WTC11 (cell line): ENCODE results near the gene ADAM17. TPM values are rescaled to one million over a fixed set of nuclear protein-coding genes. Genes with fewer than 3 reads are reported as not detected.

Experiments used
- ATAC-seq: fragments of 200-7000 bp; cut with Tn5 transposase; 2 replicates; pipeline ENCODE4 v1.10.0; 2021; ENCODE audit warnings: mild to moderate bottlenecking, moderate library complexity
- CTCF ChIA-PET: fragments of 300-600 bp; sonication (Branson Sonifier 250); formaldehyde crosslinking; loops from one replicate; lab custom pipeline; 2021; ENCODE audit warnings: antibody characterized with exemption; lab: Charles Lee
- POLR2A ChIA-PET: fragments of 350-600 bp; sonication (Branson Sonifier 250); formaldehyde crosslinking; loops from one replicate; lab custom pipeline; 2021; ENCODE audit warnings: antibody characterized with exemption; lab: Charles Lee
- DNase-seq: peaks from one replicate; pipeline ENCODE4 v3.0.0; 2021; ENCODE audit warnings: low spot score
- H3K27ac Mint-ChIP-seq: 2 replicates; pipeline ENCODE4 v1.8.0; 2021; ENCODE audit warnings: mixed read lengths
- H3K27me3 Mint-ChIP-seq: 2 replicates; pipeline ENCODE4 v1.8.0; 2021; ENCODE audit warnings: low read depth, mild to moderate bottlenecking, moderate library complexity, mixed read lengths
- H3K36me3 Mint-ChIP-seq: 2 replicates; pipeline ENCODE4 v1.8.0; 2021; ENCODE audit warnings: mixed read lengths
- H3K4me1 Mint-ChIP-seq: 2 replicates; pipeline ENCODE4 v1.8.0; 2022; ENCODE audit warnings: mixed read lengths
- H3K4me3 Mint-ChIP-seq: 2 replicates; pipeline ENCODE4 v1.8.0; 2021; ENCODE audit warnings: mild to moderate bottlenecking, moderate library complexity, mixed read lengths
- H3K9me3 Mint-ChIP-seq: 2 replicates; pipeline ENCODE4 v1.8.0; 2021; ENCODE audit warnings: mixed read lengths
- CREM ChIP-seq: sonication (generic); formaldehyde crosslinking; IDR thresholded peaks from 2 replicates; pipeline ENCODE4 v1.8.1; 2022; ENCODE audit warnings: mild to moderate bottlenecking, missing genetic modification reagents, moderate library complexity
- ELF4 ChIP-seq: sonication (generic); formaldehyde crosslinking; IDR thresholded peaks from 2 replicates; pipeline ENCODE4 v1.8.1; 2022; ENCODE audit warnings: low read depth, mild to moderate bottlenecking, moderate library complexity, missing genetic modification reagents
- ETV6 ChIP-seq: sonication (generic); formaldehyde crosslinking; IDR thresholded peaks from 2 replicates; pipeline ENCODE4 v1.8.1; 2022; ENCODE audit warnings: mild to moderate bottlenecking, missing genetic modification reagents
- FOXP1 ChIP-seq: sonication (generic); formaldehyde crosslinking; IDR thresholded peaks from 2 replicates; pipeline ENCODE4 v1.8.0; 2022; ENCODE audit warnings: missing genetic modification reagents, mild to moderate bottlenecking, moderate library complexity, borderline replicate concordance
- NFE2L1 ChIP-seq: sonication (generic); formaldehyde crosslinking; IDR thresholded peaks from 2 replicates; pipeline ENCODE4 v1.8.1; 2023; ENCODE audit warnings: missing genetic modification reagents
- NFYB ChIP-seq: sonication (generic); formaldehyde crosslinking; conservative IDR thresholded peaks from 2 replicates; pipeline ENCODE4 v1.8.0; 2022; ENCODE audit warnings: low read depth, missing genetic modification reagents
- TEAD4 ChIP-seq: sonication (generic); formaldehyde crosslinking; IDR thresholded peaks from 2 replicates; pipeline ENCODE4 v1.8.0; 2022; ENCODE audit warnings: mild to moderate bottlenecking, missing genetic modification reagents
- ZNF138 ChIP-seq: sonication (generic); formaldehyde crosslinking; conservative IDR thresholded peaks from 2 replicates; pipeline ENCODE4 v1.8.1; 2022; ENCODE audit warnings: mild to moderate bottlenecking, moderate library complexity, missing genetic modification reagents
- ZNF232 ChIP-seq: sonication (generic); formaldehyde crosslinking; IDR thresholded peaks from 2 replicates; pipeline ENCODE4 v1.8.0; 2022; ENCODE audit warnings: mild to moderate bottlenecking, missing genetic modification reagents
- ZNF396 ChIP-seq: fragments of 250-450 bp; sonication (Bioruptor Pico); IDR thresholded peaks from 2 replicates; pipeline ENCODE4 v1.8.0; 2021; ENCODE audit warnings: mild to moderate bottlenecking, moderate library complexity, borderline replicate concordance
- ZNF416 ChIP-seq: fragments of 250-450 bp; sonication (Bioruptor Pico); IDR thresholded peaks from 2 replicates; pipeline ENCODE4 v1.9.0; 2021; ENCODE audit warnings: mild to moderate bottlenecking, inconsistent platforms
- ZNF423 ChIP-seq: fragments of 250-450 bp; sonication (Bioruptor Pico); IDR thresholded peaks from 2 replicates; pipeline ENCODE4 v2.1.2; 2022; ENCODE audit warnings: mild to moderate bottlenecking, moderate library complexity
- ZNF671 ChIP-seq: fragments of 250-450 bp; sonication (Bioruptor Pico); IDR thresholded peaks from 2 replicates; pipeline ENCODE4 v1.8.0; 2021; ENCODE audit warnings: mild to moderate bottlenecking
- total RNA-seq: library from RNA; stranded (reverse); gene quantifications from 3 replicates; pipeline ENCODE4 v1.2.3, GENCODE V29; 2021
- TF ChIP-seq, protein P1 (sequence below): sonication (generic); formaldehyde crosslinking; IDR thresholded peaks from 2 replicates; pipeline ENCODE4 v1.8.0; 2022; ENCODE audit warnings: mild to moderate bottlenecking, missing genetic modification reagents
- TF ChIP-seq, protein P2 (sequence below): sonication (generic); formaldehyde crosslinking; IDR thresholded peaks from 2 replicates; pipeline ENCODE4 v1.8.1; 2023; ENCODE audit warnings: mild to moderate bottlenecking, moderate library complexity, missing genetic modification reagents
- TF ChIP-seq, protein P3 (sequence below): sonication (generic); formaldehyde crosslinking; IDR thresholded peaks from 2 replicates; pipeline ENCODE4 v1.8.1; 2023; ENCODE audit warnings: mild to moderate bottlenecking, missing genetic modification reagents, moderate library complexity
- TF ChIP-seq, protein P4 (sequence below): fragments of 200-600 bp; IDR thresholded peaks from 2 replicates; pipeline ENCODE4 v1.8.0; 2022; ENCODE audit warnings: antibody characterized with exemption
- TF ChIP-seq, protein P5 (sequence below): sonication (generic); formaldehyde crosslinking; IDR thresholded peaks from 2 replicates; pipeline ENCODE4 v1.8.0; 2023; ENCODE audit warnings: missing genetic modification reagents, mild to moderate bottlenecking, borderline replicate concordance
- TF ChIP-seq, protein P6 (sequence below): fragments of 250-450 bp; sonication (Bioruptor Pico); IDR thresholded peaks from 2 replicates; pipeline ENCODE4 v1.9.0; 2021; ENCODE audit warnings: mild to moderate bottlenecking

The ADAM17 gene
- total RNA-seq, 1 experiment from 2014 or later, result 25.9 TPM

DNA sequence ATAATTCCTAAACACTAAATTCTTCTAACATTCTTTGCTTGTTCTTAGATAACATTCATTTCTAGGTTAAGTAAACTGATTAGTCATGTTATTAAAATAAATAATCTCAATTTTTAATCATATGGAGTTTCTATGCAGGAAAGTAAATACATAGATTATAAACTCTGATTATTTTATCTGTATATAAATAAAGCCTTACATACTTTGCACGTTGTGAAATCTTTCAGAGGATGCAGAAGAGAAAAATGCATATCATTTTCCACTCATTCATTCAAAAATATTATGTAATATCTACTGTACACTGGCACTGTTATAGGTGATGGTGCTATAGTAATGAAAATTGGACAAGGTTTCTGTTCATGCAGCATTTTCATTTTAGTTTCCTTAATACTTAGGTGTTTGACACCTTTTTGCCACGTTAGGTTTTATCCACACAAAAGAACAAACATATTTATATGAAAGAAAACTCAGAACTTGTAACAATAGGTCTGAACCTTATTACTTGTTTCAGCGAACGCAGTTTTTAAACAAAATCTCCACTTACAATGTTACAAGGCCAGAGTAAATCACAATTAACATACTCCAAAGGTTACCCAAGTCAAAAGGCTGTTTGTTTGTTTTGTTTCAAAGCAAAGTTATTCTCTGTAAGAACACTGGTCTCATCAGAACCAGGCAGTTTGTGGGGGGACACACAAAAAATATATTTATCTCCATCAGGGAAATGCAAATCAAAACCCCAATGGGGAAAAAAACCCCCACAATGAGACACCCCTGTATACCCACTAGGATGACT, 27.4 kb downstream of the ADAM17 start (continued):
- TF ChIP-seq, protein P1, sequence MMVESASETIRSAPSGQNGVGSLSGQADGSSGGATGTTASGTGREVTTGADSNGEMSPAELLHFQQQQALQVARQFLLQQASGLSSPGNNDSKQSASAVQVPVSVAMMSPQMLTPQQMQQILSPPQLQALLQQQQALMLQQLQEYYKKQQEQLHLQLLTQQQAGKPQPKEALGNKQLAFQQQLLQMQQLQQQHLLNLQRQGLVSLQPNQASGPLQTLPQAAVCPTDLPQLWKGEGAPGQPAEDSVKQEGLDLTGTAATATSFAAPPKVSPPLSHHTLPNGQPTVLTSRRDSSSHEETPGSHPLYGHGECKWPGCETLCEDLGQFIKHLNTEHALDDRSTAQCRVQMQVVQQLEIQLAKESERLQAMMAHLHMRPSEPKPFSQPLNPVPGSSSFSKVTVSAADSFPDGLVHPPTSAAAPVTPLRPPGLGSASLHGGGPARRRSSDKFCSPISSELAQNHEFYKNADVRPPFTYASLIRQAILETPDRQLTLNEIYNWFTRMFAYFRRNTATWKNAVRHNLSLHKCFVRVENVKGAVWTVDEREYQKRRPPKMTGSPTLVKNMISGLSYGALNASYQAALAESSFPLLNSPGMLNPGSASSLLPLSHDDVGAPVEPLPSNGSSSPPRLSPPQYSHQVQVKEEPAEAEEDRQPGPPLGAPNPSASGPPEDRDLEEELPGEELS (CRISPR knock-in tag), result no peak
- TF ChIP-seq ZNF396 (CRISPR knock-in tag) (no peak), ZNF416 (no peak)
- TF ChIP-seq, all 79 proteins: peak for 0

DNA sequence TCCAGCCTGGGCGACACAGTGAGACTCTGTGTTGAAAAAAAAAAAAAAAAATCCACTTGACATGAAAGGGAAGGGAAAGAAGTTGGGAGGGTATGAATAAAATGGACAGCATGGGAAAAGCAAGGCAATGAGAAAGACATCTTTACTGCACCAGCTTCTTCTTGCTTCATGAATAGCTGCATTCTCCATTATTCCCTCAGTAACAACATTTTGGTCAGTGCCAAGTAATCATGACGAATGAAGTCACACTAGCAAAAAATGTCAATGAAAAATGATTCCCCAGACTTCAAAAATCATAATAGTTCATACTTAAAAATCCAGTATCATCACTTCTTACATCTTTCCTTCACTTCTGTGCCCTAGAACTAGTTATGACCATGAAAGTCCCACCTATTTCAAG, 30.4 kb downstream of the ADAM17 start:
- ATAC-seq (no peak), DNase-seq (no peak)
- peaks cover 35% of the 10 kb centered on the region for H3K36me3 Mint-ChIP-seq
- H3K27me3 Mint-ChIP-seq, result no peaks in the 10 kb centered on the region
- POLR2A ChIA-PET, result interaction anchor here (0.7 kb wide), 1 partner anchor 67 kb away, joined by 6 read pairs; no protein-coding TSS in a partner anchor
- H3K9me3 Mint-ChIP-seq, result peaks cover 4% of the 10 kb centered on the region; the same call in 1 of the 2 replicates
- H3K4me3 Mint-ChIP-seq, result no peak overlapping the region
- peak overlapping the region; percentile 20; the same call in 1 of the 2 replicates for H3K27ac Mint-ChIP-seq
- CTCF ChIA-PET, result no interaction called here
- TF ChIP-seq CREM (CRISPR knock-in tag) (no peak), FOXP1 (CRISPR knock-in tag) (no peak), ETV6 (CRISPR knock-in tag) (no peak), NFE2L1 (CRISPR knock-in tag) (no peak), ZNF232 (CRISPR knock-in tag) (no peak), ZNF423 (CRISPR knock-in tag) (no peak), NFYB (no peak), TEAD4 (CRISPR knock-in tag) (no peak), ELF4 (no peak), ZNF138 (no peak), ZNF671 (CRISPR knock-in tag) (no peak)
- TF ChIP-seq, protein P2, sequence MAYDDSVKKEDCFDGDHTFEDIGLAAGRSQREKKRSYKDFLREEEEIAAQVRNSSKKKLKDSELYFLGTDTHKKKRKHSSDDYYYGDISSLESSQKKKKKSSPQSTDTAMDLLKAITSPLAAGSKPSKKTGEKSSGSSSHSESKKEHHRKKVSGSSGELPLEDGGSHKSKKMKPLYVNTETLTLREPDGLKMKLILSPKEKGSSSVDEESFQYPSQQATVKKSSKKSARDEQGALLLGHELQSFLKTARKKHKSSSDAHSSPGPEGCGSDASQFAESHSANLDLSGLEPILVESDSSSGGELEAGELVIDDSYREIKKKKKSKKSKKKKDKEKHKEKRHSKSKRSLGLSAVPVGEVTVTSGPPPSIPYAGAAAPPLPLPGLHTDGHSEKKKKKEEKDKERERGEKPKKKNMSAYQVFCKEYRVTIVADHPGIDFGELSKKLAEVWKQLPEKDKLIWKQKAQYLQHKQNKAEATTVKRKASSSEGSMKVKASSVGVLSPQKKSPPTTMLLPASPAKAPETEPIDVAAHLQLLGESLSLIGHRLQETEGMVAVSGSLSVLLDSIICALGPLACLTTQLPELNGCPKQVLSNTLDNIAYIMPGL, result no peak
- TF ChIP-seq, protein P3, sequence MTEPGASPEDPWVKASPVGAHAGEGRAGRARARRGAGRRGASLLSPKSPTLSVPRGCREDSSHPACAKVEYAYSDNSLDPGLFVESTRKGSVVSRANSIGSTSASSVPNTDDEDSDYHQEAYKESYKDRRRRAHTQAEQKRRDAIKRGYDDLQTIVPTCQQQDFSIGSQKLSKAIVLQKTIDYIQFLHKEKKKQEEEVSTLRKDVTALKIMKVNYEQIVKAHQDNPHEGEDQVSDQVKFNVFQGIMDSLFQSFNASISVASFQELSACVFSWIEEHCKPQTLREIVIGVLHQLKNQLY (CRISPR knock-in tag), result no peak
- TF ChIP-seq, protein P4, sequence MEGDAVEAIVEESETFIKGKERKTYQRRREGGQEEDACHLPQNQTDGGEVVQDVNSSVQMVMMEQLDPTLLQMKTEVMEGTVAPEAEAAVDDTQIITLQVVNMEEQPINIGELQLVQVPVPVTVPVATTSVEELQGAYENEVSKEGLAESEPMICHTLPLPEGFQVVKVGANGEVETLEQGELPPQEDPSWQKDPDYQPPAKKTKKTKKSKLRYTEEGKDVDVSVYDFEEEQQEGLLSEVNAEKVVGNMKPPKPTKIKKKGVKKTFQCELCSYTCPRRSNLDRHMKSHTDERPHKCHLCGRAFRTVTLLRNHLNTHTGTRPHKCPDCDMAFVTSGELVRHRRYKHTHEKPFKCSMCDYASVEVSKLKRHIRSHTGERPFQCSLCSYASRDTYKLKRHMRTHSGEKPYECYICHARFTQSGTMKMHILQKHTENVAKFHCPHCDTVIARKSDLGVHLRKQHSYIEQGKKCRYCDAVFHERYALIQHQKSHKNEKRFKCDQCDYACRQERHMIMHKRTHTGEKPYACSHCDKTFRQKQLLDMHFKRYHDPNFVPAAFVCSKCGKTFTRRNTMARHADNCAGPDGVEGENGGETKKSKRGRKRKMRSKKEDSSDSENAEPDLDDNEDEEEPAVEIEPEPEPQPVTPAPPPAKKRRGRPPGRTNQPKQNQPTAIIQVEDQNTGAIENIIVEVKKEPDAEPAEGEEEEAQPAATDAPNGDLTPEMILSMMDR, result no peak
- H3K4me1 Mint-ChIP-seq, result no peaks in the 10 kb centered on the region

DNA sequence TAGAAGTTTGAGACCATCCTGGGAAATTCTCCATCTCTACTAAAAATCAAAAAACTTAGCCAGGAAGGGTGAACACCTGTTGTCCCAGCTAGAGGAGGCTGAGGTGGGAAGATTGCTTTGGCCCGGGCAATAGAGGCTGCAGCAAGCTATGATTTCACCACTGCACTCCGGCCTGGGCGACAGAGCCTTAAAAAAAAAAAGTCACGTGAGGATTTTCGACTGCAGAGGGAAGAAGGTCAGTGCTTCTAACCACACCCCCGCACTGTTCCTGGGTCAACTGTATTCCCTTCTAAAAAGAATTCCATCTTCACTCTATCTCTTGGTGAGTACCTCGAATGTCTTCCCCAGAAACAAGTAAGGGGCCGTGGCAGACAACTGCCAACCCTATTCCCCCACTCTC, 31.3 kb downstream of the ADAM17 start:
- H3K9me3 Mint-ChIP-seq, result peaks cover 4% of the 10 kb centered on the region; the same call in 1 of the 2 replicates
- H3K4me1 Mint-ChIP-seq, result no peaks in the 10 kb centered on the region
- H3K4me3 Mint-ChIP-seq, result no peak overlapping the region
- H3K27ac Mint-ChIP-seq, result 0 out of 2 replicates have a peak overlapping the region, but pooled peaks have one; percentile 16
- no peak for ATAC-seq
- peaks cover 39% of the 10 kb centered on the region for H3K36me3 Mint-ChIP-seq
- POLR2A ChIA-PET, result interaction anchor here (0.7 kb wide), 1 partner anchor 19 kb away, joined by 4 read pairs; no protein-coding TSS in a partner anchor
- H3K27me3 Mint-ChIP-seq, result no peaks in the 10 kb centered on the region
- DNase-seq, result no peak
- CTCF ChIA-PET, result interaction anchor here (1.1 kb wide), 1 partner anchor 31 kb away, joined by 3 read pairs; the partner anchor contains the start of gene ADAM17
- no peak for TF ChIP-seq ZNF671 (CRISPR knock-in tag)
- TF ChIP-seq, protein P5, sequence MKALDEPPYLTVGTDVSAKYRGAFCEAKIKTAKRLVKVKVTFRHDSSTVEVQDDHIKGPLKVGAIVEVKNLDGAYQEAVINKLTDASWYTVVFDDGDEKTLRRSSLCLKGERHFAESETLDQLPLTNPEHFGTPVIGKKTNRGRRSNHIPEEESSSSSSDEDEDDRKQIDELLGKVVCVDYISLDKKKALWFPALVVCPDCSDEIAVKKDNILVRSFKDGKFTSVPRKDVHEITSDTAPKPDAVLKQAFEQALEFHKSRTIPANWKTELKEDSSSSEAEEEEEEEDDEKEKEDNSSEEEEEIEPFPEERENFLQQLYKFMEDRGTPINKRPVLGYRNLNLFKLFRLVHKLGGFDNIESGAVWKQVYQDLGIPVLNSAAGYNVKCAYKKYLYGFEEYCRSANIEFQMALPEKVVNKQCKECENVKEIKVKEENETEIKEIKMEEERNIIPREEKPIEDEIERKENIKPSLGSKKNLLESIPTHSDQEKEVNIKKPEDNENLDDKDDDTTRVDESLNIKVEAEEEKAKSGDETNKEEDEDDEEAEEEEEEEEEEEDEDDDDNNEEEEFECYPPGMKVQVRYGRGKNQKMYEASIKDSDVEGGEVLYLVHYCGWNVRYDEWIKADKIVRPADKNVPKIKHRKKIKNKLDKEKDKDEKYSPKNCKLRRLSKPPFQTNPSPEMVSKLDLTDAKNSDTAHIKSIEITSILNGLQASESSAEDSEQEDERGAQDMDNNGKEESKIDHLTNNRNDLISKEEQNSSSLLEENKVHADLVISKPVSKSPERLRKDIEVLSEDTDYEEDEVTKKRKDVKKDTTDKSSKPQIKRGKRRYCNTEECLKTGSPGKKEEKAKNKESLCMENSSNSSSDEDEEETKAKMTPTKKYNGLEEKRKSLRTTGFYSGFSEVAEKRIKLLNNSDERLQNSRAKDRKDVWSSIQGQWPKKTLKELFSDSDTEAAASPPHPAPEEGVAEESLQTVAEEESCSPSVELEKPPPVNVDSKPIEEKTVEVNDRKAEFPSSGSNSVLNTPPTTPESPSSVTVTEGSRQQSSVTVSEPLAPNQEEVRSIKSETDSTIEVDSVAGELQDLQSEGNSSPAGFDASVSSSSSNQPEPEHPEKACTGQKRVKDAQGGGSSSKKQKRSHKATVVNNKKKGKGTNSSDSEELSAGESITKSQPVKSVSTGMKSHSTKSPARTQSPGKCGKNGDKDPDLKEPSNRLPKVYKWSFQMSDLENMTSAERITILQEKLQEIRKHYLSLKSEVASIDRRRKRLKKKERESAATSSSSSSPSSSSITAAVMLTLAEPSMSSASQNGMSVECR (CRISPR knock-in tag), result no peak
- TF ChIP-seq, protein P6, sequence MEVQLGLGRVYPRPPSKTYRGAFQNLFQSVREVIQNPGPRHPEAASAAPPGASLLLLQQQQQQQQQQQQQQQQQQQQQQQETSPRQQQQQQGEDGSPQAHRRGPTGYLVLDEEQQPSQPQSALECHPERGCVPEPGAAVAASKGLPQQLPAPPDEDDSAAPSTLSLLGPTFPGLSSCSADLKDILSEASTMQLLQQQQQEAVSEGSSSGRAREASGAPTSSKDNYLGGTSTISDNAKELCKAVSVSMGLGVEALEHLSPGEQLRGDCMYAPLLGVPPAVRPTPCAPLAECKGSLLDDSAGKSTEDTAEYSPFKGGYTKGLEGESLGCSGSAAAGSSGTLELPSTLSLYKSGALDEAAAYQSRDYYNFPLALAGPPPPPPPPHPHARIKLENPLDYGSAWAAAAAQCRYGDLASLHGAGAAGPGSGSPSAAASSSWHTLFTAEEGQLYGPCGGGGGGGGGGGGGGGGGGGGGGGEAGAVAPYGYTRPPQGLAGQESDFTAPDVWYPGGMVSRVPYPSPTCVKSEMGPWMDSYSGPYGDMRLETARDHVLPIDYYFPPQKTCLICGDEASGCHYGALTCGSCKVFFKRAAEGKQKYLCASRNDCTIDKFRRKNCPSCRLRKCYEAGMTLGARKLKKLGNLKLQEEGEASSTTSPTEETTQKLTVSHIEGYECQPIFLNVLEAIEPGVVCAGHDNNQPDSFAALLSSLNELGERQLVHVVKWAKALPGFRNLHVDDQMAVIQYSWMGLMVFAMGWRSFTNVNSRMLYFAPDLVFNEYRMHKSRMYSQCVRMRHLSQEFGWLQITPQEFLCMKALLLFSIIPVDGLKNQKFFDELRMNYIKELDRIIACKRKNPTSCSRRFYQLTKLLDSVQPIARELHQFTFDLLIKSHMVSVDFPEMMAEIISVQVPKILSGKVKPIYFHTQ, result no peak
